GM12872 (cell line): ENCODE measurements around the gene TSPAN10.

Source experiments
- TF ChIP-seq, protein P1 (sequence below): IDR thresholded peaks from 3 replicates; pipeline ENCODE4 v1.5.1; 2011; ENCODE audit warnings: low read depth, mild to moderate bottlenecking, low read length, moderate library complexity; ENCODE audit not compliant: insufficient read depth

The TSPAN10 gene

GRCh38 chr17:81693509-81694210 lies 56.7 kb downstream of the TSPAN10 start:
- TF ChIP-seq, protein P1, sequence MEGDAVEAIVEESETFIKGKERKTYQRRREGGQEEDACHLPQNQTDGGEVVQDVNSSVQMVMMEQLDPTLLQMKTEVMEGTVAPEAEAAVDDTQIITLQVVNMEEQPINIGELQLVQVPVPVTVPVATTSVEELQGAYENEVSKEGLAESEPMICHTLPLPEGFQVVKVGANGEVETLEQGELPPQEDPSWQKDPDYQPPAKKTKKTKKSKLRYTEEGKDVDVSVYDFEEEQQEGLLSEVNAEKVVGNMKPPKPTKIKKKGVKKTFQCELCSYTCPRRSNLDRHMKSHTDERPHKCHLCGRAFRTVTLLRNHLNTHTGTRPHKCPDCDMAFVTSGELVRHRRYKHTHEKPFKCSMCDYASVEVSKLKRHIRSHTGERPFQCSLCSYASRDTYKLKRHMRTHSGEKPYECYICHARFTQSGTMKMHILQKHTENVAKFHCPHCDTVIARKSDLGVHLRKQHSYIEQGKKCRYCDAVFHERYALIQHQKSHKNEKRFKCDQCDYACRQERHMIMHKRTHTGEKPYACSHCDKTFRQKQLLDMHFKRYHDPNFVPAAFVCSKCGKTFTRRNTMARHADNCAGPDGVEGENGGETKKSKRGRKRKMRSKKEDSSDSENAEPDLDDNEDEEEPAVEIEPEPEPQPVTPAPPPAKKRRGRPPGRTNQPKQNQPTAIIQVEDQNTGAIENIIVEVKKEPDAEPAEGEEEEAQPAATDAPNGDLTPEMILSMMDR = 0 out of 3 replicates have a peak, but pooled peaks have one; percentile 5

DNA sequence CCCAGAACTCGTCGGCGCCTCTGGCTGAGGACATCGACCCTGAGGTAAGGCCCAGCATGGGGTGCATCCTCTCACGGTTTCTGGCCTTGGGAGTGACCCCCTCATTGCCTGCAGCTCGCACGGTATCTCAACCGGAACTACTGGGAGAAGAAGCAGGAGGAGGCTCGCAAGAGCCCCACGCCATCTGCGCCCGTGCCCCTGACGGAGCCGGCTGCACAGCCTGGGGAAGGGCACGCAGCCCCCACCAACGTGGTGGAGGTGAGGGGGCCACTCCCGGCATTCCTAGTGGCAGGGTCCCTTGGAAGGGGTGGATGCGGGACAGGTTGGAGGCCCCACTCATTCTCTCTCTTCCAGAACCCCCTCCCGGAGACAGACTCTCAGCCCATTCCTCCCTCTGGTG lies 57.8 kb downstream of the TSPAN10 start:
- TF ChIP-seq, protein P1 = no peak

- TF ChIP-seq, protein P1 = no peak
These were observed 58.2 kb downstream of the TSPAN10 start for GRCh38 chr17:81695211-81695610.

- TF ChIP-seq, protein P1 = no peak
These were observed 58.8 kb downstream of the TSPAN10 start for GRCh38 chr17:81695801-81696200.

DNA sequence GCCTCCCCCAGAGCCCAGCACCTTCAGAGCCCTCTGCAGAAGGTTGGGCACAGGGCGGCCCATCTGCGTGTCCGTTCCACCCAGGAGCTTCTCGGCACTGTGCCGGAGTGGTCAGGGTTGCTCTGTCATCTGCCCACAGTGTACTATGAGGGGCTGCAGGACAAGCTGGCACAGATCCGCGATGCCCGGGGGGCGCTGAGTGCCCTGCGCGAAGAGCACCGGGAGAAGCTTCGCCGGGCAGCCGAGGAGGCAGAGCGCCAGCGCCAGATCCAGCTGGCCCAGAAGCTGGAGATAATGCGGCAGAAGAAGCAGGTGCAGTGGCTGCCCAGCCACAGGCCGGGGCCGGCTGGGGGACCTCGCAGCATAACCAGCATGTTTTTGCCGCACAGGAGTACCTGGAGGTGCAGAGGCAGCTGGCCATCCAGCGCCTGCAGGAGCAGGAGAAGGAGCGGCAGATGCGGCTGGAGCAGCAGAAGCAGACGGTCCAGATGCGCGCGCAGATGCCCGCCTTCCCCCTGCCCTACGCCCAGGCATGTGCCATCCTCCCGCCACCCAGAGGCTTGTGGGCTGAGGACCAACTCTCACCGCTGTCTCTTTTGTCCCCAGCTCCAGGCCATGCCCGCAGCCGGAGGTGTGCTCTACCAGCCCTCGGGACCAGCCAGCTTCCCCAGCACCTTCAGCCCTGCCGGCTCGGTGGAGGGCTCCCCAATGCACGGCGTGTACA lies 59.4 kb downstream of the TSPAN10 start:
- TF ChIP-seq, protein P1 = no peak

- TF ChIP-seq, protein P1 = no peak
These were observed 60.5 kb downstream of the TSPAN10 start for GRCh38 chr17:81697261-81698044.
